ENCODE measurements around the gene GRK4. TPM values are rescaled to one million over a fixed set of nuclear protein-coding genes. Genes with fewer than 3 reads are reported as not detected.

GRK4 gene
- total and polyA plus RNA-seq, 2 of the 4 experiments (the other 2 are of a cell fraction), result 1.6 to 2.2 TPM

DNA sequence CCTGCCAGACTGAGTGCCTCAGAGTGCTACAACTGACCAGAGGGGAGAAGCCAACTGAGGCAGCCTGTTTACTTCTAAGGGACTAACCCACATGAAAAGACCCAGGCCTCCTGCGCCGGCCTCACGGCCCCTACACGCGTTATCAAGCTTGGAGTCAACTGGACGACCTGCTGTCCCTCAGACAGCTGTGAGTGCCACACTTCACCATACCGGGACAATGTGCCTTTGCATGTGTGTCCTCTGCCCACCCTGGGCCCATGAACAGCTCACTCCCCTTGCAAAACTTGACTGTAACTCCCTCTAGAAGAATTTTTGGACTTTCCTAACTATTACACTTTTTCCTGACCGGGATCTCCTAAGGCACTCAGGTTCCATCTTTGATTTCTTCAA is 2.0 kb upstream of the GRK4 start:
- DNase-seq (no peak), ATAC-seq (ENCODE audit: low read depth) (no peak)
- Histone ChIP-seq H3K56ac (ENCODE audit: extremely low read depth, insufficient read depth, low read length) (no peak overlapping the region), H2BK5ac (ENCODE audit: low read depth, low read length, poor library complexity, severe bottlenecking) (no peak overlapping the region), H3K4me2 (ENCODE audit: low read depth, low read length) (peak overlapping the region; percentile 99), H3K4me1 (ENCODE audit: control insufficient read depth, insufficient read depth, low read length) (peaks cover 15% of the 10 kb centered on the region), H2AFZ (replicated peaks; ENCODE audit: low read length, poor library complexity) (no peak overlapping the region), H2BK20ac (ENCODE audit: low read depth, low read length) (no peak overlapping the region), H3K9me3 (ENCODE audit: control insufficient read depth, insufficient read depth, low read length) (no peaks in the 10 kb centered on the region), H3K9me1 (ENCODE audit: insufficient read depth, low read length) (peaks cover 18% of the 10 kb centered on the region), H2AK9ac (replicated peaks; ENCODE audit: low read depth, low read length, poor library complexity) (peak overlapping the region; percentile 17), H3K4ac (ENCODE audit: low read depth, low read length) (no peak overlapping the region), H3K14ac (replicated peaks; ENCODE audit: low read depth, low read length) (peak overlapping the region; percentile 54; the same call in 1 of the 2 replicates), H4K91ac (ENCODE audit: insufficient read depth, low read depth, low read length) (no peak overlapping the region), H3K18ac (ENCODE audit: low read depth, low read length) (no peak overlapping the region), H3K36me3 (ENCODE audit: control insufficient read depth, insufficient read depth, low read length) (peaks cover 8% of the 10 kb centered on the region), H3K23ac (ENCODE audit: low read depth, low read length) (peak overlapping the region; percentile 47), H2BK120ac (ENCODE audit: low read depth, low read length) (no peak overlapping the region), H2BK15ac (ENCODE audit: low read depth, low read length) (no peak overlapping the region), H3K27me3 (ENCODE audit: control insufficient read depth, insufficient read depth, low read length) (no peaks in the 10 kb centered on the region), H4K5ac (ENCODE audit: low read depth, low read length) (no peak overlapping the region), H2AK5ac (ENCODE audit: low read depth, low read length) (no peak overlapping the region; the same call in 1 of the 2 replicates), H3K9ac (ENCODE audit: low read depth, low read length) (no peak overlapping the region), H3K4me3 (ENCODE audit: insufficient read depth, low read depth, low read length) (peak overlapping the region; percentile 87; the same call in 1 of the 2 replicates), H3K27ac (ENCODE audit: insufficient read depth, low read length) (no peak overlapping the region), H4K8ac (ENCODE audit: low read depth in 2 of 2, low read length in 2 of 2) (no peak overlapping the region), H3K79me1 (ENCODE audit: low read depth in 1 of 2, low read length in 2 of 2) (peaks cover 32 to 61% of the 10 kb centered on the region in 2 experiments), H4K20me1 (ENCODE audit: insufficient read depth, low read length) (peaks cover 40% of the 10 kb centered on the region)
- intact Hi-C loops (cut with micrococcal nuclease), result no loop called here
- WGBS, 2 experiments (ENCODE audit: extremely low coverage in 2 of 2, insufficient read length in 1 of 2), result 54% methylated on average over 8 of the region's 8 CpGs; no CpG with 5 or more reads in 1 of the 2 experiments
- dilution Hi-C loops (cut with HindIII; ENCODE audit: low sequenced_read_pairs, unreplicated experiment), result no loop called here
- TF ChIP-seq, protein P1, sequence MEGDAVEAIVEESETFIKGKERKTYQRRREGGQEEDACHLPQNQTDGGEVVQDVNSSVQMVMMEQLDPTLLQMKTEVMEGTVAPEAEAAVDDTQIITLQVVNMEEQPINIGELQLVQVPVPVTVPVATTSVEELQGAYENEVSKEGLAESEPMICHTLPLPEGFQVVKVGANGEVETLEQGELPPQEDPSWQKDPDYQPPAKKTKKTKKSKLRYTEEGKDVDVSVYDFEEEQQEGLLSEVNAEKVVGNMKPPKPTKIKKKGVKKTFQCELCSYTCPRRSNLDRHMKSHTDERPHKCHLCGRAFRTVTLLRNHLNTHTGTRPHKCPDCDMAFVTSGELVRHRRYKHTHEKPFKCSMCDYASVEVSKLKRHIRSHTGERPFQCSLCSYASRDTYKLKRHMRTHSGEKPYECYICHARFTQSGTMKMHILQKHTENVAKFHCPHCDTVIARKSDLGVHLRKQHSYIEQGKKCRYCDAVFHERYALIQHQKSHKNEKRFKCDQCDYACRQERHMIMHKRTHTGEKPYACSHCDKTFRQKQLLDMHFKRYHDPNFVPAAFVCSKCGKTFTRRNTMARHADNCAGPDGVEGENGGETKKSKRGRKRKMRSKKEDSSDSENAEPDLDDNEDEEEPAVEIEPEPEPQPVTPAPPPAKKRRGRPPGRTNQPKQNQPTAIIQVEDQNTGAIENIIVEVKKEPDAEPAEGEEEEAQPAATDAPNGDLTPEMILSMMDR (conservative IDR thresholded peaks at IDR 0.05; ENCODE audit: low read depth, low read length), result no peak
- TF ChIP-seq NFE2L2 (IDR thresholded peaks at IDR 0.05; ENCODE audit: low read depth, low read length), result no peak
- CTCF ChIA-PET, result interaction anchor here (0.9 kb wide), 1 partner anchor 197 kb away, joined by 3 read pairs; no protein-coding TSS in a partner anchor
- POLR2A ChIA-PET (ENCODE audit: unreplicated experiment), result no interaction called here
- BruUV-seq (replicated peaks), result no TSS peak
- in situ Hi-C loops (cut with MboI; ENCODE audit: low sequenced_read_pairs), result no loop called here
